HG02840 (cell line): ENCODE data around the gene TRIM25.

Experiments
- ATAC-seq: cut with Tn5 transposase; IDR thresholded peaks from one replicate; pipeline ENCODE4 v1.9.1; 2021; ENCODE audit warnings: mild to moderate bottlenecking, moderate library complexity, moderate number of reproducible peaks; ENCODE audit not compliant: unreplicated experiment, low FRiP score

Gene TRIM25

DNA sequence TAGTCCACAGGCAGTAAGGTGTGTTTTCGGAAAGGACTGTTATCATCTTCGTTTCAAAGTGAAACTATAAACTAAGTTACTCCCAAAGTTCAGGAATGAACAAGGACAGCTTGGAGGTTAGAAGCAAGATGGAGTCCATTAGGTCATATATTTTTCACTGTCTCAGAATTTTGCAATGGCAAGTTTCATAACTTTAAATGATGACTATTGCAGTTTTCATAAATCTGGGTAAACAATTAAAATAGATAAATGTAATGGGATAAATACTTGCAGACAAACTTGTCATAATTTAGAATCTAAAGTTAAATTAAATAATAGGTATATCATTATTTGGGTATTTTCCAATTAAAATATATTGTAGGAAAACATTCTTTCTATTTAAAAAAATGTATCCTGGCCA is 14.7 kb upstream of the TRIM25 start:
- no peak for ATAC-seq

- ATAC-seq: no peak
These were observed 12.9 kb upstream of the TRIM25 start for GRCh38 chr17:56926704-56927103.

- no peak for ATAC-seq
These were observed 12.4 kb upstream of the TRIM25 start for GRCh38 chr17:56926270-56926669.

- no peak for ATAC-seq
These were observed 11.2 kb upstream of the TRIM25 start for GRCh38 chr17:56925088-56925487.

DNA sequence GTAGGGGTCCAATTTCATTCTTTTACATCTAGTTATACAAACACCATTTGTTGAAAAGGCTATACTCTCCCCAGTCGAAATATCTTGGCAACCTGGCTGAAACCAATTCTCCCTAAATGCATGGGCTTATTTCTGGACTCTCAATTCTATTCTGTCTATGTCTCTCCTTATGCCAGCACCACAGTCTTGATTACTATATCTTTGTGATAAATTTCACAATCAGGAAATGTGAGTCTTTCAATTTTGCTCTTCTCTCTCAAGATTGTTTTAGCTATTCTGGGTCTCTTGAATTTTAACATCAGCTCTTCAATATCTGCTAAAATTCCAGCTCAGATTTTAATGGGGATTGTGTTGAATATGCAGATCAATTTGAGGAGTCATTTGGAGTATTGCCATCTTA is 5.9 kb upstream of the TRIM25 start:
- ATAC-seq: no peak

GRCh38 chr17:56918916-56919315 is 5.1 kb upstream of the TRIM25 start:
- ATAC-seq: no peak

DNA sequence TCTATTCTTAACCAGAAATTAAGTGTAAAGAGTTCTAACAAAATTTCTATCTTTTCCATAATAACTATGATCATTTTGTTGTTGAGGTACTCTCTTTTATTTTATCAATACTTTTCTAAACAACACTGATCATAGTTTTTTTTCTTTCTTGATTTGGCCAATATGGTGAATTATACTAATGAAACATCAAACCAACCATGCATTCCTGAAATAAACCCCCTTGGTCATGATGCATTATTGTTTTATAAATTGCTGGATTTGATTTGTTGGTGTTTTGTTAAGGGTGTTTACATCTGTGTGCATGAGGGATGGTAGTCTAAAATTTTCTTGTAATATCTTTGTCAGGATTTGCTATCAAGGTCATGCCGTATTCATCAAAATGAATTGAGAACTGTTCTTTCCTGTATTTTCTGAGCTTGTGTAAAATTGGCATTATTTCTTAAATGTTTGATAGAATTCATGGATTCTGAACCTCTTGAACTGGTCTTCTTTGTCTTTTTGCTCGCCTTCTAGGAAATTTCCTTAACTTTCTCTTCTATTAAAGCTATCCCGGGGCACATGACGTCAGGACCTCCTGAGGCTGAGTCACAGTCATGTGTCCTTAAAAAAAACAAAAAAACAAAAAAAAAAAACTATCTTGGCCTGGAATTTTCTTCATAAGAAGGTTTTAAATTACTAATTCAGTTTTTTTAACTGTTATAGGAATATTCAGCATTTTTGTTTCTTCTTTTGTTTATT is 3.9 kb upstream of the TRIM25 start:
- no peak for ATAC-seq

DNA sequence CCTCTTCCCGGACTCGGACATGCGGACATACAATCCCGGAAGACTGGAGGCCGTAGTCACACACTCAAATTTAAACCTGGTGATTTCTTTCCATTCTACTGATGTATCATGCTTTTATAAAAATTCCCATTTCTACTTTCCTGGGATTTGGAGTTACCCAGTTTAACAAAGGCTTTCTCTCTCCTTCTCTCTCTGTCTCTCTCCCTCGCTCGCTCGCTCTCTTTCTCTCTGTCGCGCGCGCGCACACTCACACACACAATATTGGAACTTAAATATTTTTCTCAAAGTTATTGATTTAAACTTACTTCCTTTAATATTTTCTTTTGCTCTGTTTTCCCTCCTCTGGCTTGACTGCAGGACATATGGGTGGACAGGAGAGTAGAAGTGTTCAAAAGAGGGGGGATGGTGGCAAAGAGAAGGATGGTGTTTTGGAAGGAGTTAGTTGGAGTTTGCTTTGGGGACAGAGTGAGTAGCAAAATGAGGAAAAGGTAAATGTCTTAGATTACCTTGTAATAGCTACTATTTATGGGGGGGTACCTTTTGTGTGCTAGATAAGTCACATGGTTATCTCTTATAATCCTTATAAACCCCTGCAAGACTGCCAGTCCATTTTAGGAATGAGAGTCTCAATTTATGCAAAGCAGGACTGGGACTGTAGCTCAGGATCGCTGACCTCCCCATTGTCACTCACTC is 878 bp upstream of the TRIM25 start:
- no peak for ATAC-seq

- peak; percentile 37 for ATAC-seq
These were observed 439 bp downstream of the TRIM25 start for GRCh38 chr17:56913353-56913866.

DNA sequence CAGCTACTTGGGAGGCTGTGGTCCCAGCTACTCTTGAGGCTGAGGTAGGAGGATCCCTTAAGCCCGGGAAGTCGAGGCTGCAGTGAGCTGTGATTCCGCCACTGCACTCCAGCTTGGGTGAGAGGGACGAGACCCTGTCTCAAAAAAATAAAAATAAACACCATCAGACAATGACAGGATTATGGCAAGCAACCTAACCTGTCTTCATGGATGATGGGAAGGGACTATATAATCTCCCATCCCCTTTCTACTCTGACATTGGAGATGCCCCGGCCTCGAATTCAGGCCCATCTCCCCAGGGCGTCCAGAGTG is 893 bp downstream of the TRIM25 start:
- peak; percentile 3 for ATAC-seq

DNA sequence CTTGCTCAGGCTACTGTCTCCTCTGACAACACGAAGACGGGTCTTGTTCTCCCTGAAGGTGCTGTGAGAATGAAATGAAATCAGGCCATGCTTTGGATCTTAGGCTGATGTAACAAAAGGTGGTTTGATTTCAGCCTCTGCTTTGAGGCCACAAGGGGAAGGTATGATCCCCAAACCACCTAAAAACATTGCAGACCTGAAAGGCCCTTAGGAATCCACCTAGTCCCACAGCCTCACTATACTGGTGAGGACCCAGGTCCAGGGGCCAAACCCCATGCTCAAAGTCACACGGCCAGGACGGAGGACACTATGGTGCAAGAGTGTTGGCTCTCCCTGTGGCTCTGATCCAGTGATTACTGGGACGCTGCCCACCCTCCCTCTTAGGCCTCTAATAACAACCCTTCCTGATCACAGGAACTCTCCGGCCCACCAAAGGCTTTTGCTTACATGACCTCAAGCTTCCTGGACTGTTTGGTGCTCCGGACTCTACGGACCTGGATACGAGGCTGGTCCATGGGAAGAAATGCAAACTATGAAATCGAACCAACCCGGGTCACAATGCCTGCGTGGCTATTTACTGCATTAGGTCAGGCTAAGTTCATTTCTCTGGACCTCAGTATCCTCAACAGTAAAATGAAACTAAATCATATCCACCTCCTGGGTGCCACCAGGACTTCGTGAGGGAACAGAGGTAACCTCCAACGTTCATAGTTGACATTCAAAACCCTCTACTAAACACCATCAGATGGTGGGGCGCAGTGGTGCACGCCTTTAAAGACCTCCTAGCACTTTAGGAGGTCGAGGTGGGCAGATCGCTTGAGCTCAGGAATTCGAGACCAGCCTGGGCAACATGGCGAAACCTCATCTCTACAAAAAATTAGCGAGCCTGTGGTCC is 1.5 kb downstream of the TRIM25 start:
- ATAC-seq: no peak

DNA sequence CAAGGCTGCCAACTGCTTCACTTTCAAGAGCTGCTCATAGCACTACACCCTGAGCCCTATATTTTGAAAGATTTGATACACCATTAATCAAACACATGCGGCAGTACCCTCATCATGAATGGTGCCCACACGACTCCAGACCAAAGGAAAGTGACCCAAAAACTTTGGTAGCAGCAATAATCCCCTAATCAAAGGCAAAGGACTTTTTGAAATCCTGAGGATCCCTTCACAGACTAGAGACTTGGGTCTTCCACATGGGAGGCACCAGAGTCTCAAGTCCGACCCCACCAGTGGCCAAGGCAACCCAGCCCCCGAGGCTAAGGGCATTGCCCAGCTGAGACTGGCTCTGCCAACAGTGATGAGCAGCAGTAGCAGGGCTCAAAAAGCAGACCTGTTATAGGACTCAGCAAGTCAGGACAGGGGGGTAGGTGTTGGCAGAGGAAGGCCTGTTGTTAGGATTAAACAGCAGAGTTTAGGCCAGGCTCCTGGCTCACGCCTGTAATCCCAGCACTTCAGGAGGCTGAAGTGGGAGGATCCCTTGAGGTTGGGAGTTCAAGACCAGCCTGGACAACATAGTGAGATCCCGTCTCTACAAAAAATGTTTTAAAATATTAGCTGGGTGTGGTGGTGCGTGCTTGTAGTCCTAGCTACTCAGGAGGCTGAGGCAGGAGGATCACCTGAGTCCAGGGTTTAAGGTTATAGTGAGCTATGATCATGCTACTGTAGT is 3.2 kb downstream of the TRIM25 start:
- ATAC-seq: no peak

- ATAC-seq: no peak
These were observed 3.9 kb downstream of the TRIM25 start for GRCh38 chr17:56909742-56910508.

- peak; percentile 62 for ATAC-seq
These were observed 5.8 kb downstream of the TRIM25 start for GRCh38 chr17:56908001-56908542.

GRCh38 chr17:56903560-56903959 is 10.3 kb downstream of the TRIM25 start:
- ATAC-seq: no peak

DNA sequence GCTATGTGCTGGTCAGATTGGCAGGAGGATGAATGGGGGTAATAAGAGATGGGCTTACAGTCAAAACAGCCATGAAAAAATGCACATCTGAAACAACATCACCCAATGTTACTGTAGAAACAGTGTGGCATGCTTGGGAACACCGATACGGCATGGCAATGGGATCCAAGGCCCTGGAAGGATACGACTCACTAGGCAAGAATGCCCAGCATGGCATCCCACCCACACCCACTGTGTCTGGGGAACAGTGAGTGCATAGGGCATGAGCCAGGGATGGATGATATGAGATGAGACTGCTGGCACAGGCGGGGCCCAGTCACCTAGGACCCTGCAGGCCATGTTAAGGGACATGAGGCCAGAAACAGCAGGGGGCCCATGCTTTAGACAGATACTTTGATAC is 11.5 kb downstream of the TRIM25 start:
- no peak for ATAC-seq

- ATAC-seq: no peak
These were observed 14.4 kb downstream of the TRIM25 start for GRCh38 chr17:56899403-56899802.

DNA sequence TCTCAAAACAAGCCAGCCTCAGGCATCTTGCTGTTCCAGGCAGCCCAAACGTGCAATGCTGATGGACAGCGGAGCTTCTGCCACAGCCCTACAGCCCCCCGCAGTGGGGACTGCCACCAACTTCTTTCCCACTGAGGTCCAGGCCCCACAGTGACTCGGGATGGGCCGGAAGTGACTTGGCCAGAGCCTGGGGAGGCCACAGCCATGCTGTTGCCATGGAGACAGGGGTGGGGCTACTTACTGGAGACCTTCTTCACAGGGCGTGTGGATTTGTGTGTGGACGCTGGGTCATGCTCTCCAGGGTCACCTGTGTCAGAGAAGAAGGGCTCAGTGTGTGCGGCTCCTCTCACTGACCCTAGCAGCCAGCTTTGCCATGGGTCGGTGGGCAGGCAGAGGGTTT is 15.0 kb downstream of the TRIM25 start:
- no peak for ATAC-seq

DNA sequence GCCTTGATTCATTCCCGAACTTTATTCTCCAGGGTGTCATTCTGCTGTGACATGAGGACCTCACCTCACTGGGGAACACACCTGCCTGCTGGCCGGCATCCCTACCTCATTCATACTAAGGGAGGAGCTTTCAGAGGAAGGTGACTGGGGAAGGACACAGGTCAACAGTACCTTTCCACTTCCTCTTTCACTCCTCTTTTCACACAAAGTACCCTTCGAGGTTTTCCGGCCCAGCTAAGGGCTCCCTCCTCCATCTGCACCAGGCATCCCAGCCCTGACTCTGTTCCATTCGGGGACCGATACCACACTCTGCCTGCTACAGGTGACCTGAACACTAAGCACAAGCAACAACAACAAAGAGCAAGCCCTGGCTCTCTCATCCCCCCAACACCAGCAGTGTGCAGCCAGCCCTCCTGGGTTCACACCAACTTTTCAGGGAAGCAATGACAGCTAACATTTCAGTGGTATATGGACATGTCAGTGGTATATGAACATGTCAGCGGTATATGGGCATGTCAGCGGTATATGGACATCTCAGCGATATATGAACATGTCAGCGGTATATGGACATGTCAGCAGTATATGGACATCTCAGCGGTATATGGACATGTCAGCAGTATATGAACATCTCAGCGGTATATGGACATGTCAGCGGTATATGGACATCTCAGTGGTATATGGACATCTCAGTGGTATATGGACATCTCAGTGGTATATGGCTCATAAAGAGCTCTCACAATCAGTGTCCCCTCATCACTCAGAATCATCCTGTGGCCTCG is 16.0 kb downstream of the TRIM25 start:
- ATAC-seq: no peak
